Activated T-cell treated with anti-CD3 and anti-CD28 coated beads for 24 hours (primary cell): ENCODE data around the gene SCYGR5.
"Not testable (repeated sequence)": the region's sequence is repeated elsewhere in the genome, so short reads cannot be mapped to it uniquely, and the experiment has no call there.

ENCODE experiments used
- DNase-seq: peaks from one replicate; pipeline ENCODE4 v3.0.0-alpha.2; 2020; ENCODE audit warnings: low read depth

SCYGR5 gene

DNA sequence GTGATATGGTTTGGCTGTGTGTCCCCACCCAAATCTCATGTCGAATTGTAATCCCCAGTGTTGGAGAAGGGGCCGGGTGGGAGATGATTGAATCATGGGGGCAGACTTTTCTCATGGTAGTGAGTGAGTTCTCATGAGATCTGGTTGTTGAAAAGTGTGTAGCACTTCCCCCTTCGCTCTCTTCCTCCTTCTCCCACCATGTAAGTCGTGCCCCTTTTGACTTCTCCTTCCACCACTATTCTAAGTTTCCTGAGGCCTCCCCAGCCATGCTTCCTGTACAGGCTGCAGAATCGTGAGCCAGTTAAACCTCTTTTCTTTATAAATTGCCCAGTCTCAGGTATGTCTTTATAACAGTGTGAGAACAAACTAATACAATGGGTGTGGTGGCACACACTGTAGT is 7.0 kb downstream of the SCYGR5 start:
- not testable (repeated sequence) for DNase-seq

DNA sequence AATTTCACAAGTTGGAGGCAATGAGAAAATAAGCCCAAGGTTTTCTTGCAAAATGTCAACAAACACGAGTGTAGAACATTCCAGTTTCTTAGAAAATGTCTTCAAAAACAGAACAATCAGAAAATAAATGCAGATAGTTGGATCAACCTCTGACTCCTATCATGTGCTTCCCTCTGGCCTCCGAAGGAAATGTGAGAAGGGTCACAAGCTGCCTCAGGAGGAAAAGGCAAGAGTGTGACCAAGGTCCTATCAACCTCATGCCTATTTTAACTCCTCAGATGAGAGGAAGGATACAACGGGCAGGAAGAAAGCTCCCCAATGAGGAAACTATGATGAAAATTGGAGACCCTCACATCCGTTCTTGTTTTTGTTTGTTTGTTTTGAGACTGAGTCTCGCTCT is 7.9 kb downstream of the SCYGR5 start:
- DNase-seq: no peak

DNA sequence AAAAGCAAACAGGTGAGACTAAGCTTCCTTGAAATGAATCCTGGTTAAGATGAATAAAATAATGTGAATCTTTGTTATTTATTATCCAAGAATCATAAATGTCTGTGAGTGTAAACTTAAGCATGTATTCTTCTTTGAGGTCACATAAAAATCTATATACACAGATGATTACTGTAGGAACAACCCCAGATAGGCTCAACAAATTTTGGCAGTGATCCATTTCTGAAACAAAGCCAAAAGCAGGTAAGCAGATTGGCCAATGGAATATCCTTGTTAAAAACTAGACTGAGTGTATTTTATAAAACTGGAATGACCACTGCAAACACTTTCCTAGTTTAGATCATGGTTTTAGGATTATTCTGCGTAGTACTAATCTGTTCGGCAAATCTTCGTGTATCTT is 11.3 kb downstream of the SCYGR5 start:
- no peak for DNase-seq

DNA sequence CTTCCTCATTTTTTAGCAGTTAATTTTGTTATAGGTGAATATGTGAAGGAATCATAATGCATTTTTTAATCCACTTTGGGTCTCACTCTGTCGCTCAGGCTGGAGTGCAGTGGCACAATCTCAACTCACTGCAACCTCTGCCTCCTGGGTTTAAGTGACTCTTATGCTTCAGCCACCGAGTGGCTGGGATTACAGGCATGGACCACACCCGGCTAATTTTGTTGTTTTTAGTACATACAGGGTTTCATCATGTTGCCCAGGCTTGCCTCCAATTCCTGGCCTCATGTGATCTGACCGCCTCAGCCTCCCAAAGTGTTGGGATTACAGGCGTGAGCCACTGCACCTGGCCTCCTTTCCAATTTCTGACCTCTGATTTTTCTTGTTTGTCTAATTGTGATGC is 17.7 kb downstream of the SCYGR5 start:
- no peak for DNase-seq

DNA sequence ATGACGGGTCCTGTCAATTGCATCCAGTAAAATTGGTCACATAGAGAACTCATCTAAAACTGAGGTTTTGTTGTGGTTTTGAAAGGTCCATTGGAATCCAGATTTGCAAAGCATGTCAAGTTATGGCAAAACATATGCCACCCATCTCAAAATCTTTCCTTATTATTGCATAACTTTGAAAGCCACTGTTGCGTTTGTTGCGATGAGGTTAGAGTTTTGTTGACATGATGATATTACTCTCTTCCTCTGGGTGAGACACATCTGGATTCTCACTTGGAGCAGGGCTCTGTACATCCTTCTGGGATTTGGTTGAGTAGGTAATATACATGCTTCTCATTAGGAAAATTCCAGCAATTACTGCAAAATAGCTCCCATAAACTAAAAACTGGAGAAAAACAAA is 20.6 kb downstream of the SCYGR5 start:
- DNase-seq: no peak

DNA sequence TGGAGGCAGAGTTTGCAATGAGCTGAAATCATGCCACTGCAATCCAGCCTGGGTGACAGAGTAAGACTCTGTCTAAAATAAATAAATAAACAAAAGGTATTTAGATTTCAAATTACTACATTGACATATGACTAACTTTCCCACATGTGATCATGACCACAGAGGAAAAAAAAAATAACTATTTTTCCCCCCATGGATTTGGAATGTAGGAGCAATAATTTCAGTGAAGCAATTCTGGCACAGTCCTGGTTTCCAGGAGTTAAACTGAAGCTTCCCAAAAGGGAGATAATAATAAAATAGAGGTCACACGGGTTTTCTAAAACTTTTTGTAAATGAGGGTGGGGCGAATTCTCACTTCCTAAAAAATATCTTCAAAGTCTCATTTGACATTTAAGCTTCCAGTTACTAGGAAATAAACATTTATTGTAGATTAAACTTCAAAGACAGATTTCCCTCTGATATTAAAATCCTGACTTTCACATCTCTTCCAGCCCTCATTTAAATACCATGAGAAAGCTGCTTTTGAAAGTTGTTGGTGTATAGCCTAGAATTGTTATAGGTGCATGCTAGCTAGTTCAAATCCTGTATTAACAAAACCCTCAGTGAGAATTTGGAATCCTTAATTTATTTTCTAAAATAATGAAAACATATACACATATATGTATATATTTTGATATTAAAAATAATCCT is 30.5 kb downstream of the SCYGR5 start:
- DNase-seq: no peak

DNA sequence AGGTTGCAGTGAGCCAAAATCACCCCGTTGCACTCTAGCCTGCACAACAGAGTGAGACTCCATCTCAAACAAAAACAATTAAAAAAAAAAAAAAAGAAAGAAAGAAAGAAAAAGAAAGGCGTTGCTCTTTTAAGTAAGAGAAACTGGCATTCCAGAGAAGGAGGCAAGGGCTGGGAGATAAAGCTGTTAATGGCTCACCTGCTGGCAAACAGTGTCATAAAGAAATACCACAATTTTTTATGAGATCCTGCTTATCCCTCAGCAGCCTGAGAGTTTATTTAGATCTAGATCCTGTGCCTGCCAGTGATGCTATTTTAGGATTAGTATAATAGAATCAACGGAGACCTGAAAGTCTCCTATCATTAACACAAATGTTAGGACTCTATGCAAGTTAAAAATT is 35.0 kb downstream of the SCYGR5 start:
- no peak for DNase-seq

DNA sequence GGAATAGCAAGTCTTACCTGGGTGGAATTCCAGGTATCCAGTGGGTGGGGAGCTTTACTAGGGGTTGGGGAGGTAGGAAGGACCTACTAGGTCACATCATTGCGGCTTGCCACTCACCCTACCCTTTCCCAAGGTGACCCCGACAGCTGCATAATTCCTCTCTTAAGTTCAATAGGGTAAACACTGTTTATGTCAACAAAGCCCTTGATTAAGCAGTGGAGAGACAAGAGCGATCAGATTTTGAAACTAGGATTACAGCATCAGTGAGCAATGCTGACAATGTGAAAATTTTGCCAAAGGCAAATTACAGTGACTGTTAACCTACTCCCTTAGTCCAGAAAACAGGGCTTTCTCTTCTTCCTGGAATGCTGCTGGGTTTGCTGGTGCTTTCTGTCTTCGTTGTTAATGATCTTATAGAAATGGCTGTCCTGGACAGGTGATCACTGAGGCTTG is 36.7 kb downstream of the SCYGR5 start:
- DNase-seq: no peak

DNA sequence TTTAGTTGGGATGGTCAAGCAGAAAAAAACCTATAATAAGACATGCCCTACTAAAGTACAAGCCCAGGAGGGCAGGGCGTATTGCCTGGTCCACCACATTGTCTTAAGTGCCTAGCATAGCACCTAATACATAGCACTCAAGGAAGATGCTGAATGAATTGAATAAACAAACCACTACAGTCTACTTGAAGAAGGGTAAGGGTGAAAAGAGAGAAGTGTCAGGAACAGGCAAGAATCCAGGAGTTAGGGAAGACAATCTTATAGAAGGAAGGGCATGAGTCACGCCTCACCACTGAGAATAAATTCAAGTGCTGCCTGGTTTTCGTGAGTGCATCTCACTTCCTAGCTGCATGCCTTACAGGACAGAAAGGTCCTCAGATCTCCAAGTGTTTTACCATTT is 37.4 kb downstream of the SCYGR5 start:
- DNase-seq: no peak

DNA sequence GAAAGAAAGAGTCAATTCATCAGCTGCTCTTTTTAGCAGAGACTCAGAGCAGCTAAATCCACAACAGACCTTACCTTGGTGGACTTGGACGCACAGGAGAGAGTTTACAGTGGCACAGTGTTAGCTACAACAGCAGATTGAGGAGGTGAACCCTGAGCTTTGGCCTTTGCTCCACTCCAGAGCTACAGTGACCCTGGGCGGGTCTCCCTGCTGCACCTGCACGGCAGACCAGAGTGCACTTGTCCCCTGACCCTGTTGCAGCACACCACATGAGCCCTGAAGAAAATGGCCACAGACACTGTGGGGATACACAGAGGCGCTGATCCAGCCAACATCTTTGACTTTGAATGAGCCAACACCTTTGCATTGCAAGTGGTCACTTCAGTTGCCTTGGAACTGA is 40.3 kb downstream of the SCYGR5 start:
- no peak for DNase-seq

DNA sequence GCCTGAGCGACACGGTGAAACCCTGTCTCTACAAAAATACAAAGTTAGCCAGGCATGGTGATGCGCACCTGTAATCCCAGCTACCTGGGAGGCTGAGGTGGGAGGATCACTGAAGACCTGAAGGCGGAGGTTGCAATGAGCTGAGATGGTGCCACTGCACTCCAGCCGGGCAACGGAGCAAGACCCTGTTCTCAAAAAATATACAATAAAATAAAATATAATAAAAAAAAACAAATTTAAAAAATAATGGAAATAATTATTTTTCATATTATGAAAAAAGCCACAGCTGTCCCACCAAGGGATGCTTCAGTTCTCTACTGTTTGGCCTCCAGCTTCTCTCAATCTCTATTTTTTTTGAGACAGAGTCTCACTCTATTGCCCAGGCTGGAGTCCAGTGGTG is 40.8 kb downstream of the SCYGR5 start:
- no peak for DNase-seq

DNA sequence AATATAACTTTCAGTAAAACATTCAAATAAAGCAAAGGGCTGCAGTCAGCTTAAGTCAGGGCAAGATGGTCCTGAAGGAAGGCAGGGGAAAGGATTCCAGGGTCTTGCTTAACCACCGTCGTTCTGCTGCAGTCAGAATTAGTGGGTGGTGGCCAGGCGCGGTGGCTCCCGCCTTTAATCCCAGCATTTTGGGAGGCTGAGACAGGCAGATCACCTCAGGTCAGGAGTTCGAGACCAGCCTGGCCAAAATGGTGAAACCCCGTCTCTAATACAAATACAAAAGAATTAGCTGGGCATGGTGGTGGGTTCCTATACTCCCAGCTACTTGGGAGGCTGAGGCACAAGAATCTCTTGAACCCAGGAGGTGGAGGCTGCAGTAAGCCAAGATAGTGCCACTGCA is 44.4 kb downstream of the SCYGR5 start:
- no peak for DNase-seq

DNA sequence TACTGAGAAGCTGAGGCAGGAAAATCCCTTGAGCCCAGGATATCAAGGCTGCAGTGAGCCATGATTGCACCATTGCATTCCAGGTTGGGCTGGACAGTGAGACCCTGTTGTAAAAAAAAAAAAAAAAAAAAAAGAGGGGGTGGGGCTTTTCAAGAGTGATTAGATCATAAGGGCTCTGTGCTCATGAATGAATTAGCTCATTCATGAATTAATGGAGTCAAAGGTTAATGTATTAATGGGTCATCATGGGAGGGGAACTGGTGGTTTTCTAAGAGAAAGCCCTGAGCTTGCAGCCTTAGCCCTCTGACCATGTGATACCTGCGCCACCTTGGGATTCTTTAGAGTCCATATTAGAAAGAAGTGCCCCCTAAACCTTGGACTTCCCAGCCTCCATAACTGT is 46.7 kb downstream of the SCYGR5 start:
- DNase-seq: no peak

DNA sequence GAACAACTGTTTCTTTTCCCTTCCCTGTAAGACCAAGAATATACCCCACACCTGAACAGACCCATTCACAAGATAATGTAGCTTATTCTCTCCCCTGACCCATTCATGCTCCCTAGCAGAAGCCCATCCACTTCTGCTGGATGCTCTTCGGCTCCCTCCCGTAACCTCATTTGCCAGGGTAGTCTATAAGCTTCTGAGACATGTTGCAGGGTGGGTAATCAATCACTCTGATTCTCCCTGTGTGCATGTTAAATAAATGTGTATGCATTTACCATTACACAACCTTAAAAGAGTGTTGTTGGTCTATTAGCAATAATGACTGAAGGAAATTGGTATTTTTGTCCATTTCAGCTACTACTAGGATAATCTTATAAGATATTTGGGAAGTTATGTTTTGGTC is 49.9 kb downstream of the SCYGR5 start:
- DNase-seq: no peak
